Right atrium auricular region (tissue), 2 donors: Measurements from ENCODE around the gene DNAI2. TPM values are rescaled to one million over a fixed set of nuclear protein-coding genes. Genes with fewer than 3 reads are reported as not detected.
"Not testable (repeated sequence)": the region's sequence is repeated elsewhere in the genome, so short reads cannot be mapped to it uniquely, and the experiment has no call there.

Experiments
- DNase-seq: peaks from one replicate; pipeline ENCODE4 v3.0.0-alpha.2; 2019; ENCODE audit warnings: low spot score
- H3K27ac ChIP-seq, 2 donors: fragments of 200-600 bp; sonication (generic); 1 replicate in 1 of 2; 2 replicates in 1 of 2; pipeline ENCODE4 v1.5.1; 2016 to 2019
- H3K27me3 ChIP-seq, 2 donors: fragments of 200-600 bp; sonication (generic); one replicate each; pipeline versions ENCODE4 v1.5.1 to v1.6.0; 2017 to 2019
- H3K36me3 ChIP-seq: fragments of 200-600 bp; sonication (generic); one replicate; pipeline ENCODE4 v1.5.1; 2016
- H3K4me1 ChIP-seq, 2 donors: fragments of 200-600 bp; sonication (generic); one replicate each; pipeline versions ENCODE4 v1.5.1 to v1.6.0; 2017 to 2019
- H3K4me3 ChIP-seq, 2 donors: fragments of 200-600 bp; sonication (generic); 1 replicate in 1 of 2; 2 replicates in 1 of 2; pipeline ENCODE4 v1.5.1; 2017 to 2019; ENCODE audit warnings: mild to moderate bottlenecking in 1 of 2, moderate library complexity in 1 of 2
- H3K9me3 ChIP-seq, 2 donors: fragments of 200-600 bp; sonication (generic); one replicate each; pipeline ENCODE4 v1.5.1; 2019
- total RNA-seq, 2 donors: library from RNA; depleted of rRNA; stranded (reverse); fragments of >200 nt; gene quantifications; one replicate each; pipeline ENCODE4 v1.1.0, GENCODE V29; 2016
- TF ChIP-seq, protein P1 (sequence below), 2 donors: fragments of 200-600 bp; sonication (generic); IDR thresholded peaks; one replicate each; pipeline ENCODE4 v1.5.1; 2019; ENCODE audit warnings: antibody characterized with exemption in 2 of 2

Gene DNAI2
- total RNA-seq, 2 donors from 2014 or later, result not detected

DNA sequence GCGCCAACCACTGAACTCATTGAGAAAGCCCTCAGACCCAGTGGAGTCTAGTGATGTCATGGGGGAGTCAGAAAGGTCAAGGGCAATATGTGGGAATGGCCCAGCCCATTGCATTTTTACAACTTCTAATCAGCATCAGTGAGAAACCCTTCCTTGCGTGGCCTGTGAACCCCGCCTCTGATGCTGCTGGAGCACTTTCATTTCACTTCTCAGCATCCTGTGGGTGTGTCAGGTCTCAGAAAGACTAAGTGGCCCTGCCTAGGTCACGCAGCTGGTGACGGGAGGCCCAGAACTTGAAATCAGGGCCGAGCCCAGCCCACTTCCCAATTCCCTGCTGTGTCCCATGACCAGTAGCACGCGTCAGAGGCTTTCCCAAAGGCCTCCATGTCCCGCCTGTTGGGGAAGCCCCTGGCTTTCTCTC lies 6.1 kb downstream of the DNAI2 start:
- Histone ChIP-seq H3K4me1 (peaks cover 0 to 24% of the 10 kb centered on the region in 2 donors), H3K27ac (no peak overlapping the region), H3K36me3 (no peaks in the 10 kb centered on the region), H3K9me3 (no peaks in the 10 kb centered on the region), H3K4me3 (no peak overlapping the region), H3K27me3 (no peaks in the 10 kb centered on the region)
- TF ChIP-seq, protein P1, sequence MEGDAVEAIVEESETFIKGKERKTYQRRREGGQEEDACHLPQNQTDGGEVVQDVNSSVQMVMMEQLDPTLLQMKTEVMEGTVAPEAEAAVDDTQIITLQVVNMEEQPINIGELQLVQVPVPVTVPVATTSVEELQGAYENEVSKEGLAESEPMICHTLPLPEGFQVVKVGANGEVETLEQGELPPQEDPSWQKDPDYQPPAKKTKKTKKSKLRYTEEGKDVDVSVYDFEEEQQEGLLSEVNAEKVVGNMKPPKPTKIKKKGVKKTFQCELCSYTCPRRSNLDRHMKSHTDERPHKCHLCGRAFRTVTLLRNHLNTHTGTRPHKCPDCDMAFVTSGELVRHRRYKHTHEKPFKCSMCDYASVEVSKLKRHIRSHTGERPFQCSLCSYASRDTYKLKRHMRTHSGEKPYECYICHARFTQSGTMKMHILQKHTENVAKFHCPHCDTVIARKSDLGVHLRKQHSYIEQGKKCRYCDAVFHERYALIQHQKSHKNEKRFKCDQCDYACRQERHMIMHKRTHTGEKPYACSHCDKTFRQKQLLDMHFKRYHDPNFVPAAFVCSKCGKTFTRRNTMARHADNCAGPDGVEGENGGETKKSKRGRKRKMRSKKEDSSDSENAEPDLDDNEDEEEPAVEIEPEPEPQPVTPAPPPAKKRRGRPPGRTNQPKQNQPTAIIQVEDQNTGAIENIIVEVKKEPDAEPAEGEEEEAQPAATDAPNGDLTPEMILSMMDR (IDR thresholded peaks at IDR 0.05), result no peak
- DNase-seq, result no peak

DNA sequence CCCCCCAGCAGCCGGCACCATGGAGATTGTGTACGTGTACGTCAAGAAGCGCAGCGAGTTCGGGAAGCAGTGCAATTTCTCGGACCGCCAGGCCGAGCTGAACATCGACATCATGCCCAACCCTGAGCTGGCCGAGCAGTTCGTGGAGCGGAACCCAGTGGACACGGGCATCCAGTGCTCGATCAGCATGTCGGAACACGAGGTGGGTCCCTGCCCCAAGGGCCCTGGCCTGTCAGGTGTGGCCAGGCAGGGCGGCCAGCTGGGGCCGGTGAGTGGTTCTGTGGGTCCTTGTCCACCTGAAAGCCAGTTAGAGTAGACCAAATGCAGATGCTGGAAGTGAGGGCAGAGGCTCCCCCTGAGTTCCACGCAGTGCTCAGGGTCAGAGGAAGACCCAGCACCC lies 7.8 kb downstream of the DNAI2 start:
- Histone ChIP-seq H3K9me3 (no peaks in the 10 kb centered on the region), H3K4me1 (peaks cover 0 to 9% of the 10 kb centered on the region in 2 donors), H3K27ac (no peak overlapping the region), H3K27me3 (no peaks in the 10 kb centered on the region), H3K36me3 (no peaks in the 10 kb centered on the region), H3K4me3 (no peak overlapping the region)
- TF ChIP-seq, protein P1 (IDR thresholded peaks at IDR 0.05), result no peak
- DNase-seq, result no peak

DNA sequence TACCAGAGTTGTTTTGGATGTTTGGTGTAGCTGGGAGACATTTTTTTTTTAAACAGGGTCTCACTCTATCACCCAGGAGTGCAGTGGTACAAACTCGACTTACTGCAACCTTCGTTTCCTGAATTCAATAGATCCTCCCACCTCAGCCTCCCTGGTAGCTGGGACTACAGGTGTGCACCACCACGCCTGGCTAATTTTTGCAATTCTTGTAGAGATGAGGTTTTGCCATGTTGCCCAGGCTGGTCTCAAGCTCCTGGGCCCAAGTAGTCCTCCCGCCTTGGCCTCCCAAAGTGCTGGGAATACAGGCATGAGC lies 8.2 kb downstream of the DNAI2 start:
- DNase-seq, H3K4me3 ChIP-seq, H3K27ac ChIP-seq, H3K9me3 ChIP-seq, H3K4me1 ChIP-seq, H3K36me3 ChIP-seq, H3K27me3 ChIP-seq: not testable (repeated sequence)

DNA sequence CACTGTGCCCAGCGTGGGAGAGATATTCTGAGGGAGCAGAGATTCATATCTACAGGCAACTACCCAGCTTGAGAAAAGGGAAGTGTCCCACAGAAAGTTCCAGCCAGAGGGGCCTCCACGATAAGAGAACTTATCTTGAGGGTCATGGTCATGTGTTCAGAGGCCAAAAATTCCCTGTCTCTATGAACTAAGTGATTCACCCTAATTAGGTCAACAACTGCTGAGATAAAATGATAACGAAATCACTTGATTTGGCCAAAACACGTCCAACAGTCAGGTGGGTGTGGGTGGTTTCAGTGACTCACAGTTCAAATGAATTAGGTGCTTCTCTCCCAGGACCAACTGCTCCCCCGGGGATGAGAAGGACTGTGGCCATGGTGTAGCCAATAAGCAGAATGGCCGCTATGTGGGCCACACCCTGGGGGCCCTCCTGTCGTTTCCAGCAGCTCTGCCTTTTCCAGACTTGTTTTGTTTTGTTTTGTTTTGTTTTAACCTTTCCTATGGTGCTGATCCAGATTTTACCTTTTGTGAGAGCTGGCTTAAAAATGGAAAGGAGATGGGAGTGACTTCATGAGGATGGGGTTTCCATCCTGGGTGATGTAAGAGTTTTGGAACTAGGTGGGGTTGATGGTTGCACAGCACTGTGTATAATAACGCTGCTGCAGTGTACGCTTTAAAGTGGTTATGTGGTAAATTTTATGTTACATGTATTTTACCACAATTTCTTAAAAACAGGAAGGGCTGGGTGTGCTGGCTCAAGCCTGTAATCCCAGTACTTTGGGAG lies 8.7 kb downstream of the DNAI2 start:
- H3K4me1 ChIP-seq, result peaks cover 0 to 7% of the 10 kb centered on the region in 2 donors
- no peaks in the 10 kb centered on the region for H3K9me3 ChIP-seq
- H3K36me3 ChIP-seq, result no peaks in the 10 kb centered on the region
- H3K4me3 ChIP-seq, result no peak overlapping the region
- no peak overlapping the region for H3K27ac ChIP-seq
- TF ChIP-seq, protein P1 (IDR thresholded peaks at IDR 0.05), result no peak
- no peaks in the 10 kb centered on the region for H3K27me3 ChIP-seq
- no peak for DNase-seq

DNA sequence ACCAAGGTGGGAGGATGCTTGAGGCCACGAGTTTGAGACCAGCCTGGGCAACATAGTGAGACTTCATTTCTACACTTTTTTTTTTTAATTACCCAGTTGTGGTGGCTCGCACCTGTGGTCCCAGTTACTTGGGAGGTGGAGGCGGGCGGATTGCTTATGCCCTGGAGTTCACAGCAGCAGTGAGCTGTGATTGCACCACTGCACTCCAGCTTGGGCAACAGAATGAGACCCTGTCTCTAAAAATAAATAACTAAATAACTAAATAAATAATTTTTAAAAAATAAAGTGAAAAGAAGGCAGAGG lies 9.3 kb downstream of the DNAI2 start:
- no peak for DNase-seq

DNA sequence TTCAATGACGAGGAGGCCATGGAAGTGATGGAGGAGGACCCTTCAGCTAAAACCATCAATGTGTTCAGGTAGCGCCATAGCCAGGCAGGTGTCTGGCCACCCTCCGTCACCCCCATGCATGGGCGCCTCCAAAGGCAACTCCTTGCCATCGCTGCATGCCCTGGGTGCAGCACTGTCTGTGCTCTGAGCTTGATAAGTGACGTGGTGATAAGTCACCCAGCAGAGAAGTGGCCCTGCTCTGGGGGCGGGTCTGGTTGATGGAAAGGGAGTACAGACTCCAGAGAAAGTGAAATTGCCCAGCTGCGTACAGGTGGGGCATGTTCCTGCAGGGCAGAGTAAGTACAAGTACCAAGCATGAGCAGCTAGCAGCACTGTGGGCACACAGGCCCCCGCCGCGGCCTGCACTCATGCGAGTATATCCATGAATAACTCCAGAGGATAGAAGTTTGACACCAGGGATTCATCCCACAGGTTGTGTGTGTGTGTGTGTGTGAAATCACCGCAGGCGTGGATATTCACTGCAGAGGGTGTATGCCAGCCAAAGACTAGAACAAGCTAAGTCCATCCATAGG lies 13.1 kb downstream of the DNAI2 start:
- DNase-seq, result no peak
- H3K9me3 ChIP-seq, result no peaks in the 10 kb centered on the region
- TF ChIP-seq, protein P1 (IDR thresholded peaks at IDR 0.05), result no peak
- H3K4me3 ChIP-seq, result no peak overlapping the region
- H3K4me1 ChIP-seq, result peaks cover 0 to 27% of the 10 kb centered on the region in 2 donors
- H3K27ac ChIP-seq, result no peak overlapping the region
- H3K27me3 ChIP-seq, result no peaks in the 10 kb centered on the region
- H3K36me3 ChIP-seq, result no peaks in the 10 kb centered on the region

More for the DNA sequence above, 9.3 kb downstream of the DNAI2 start:
- no peaks in the 10 kb centered on the region for H3K27me3 ChIP-seq
- no peaks in the 10 kb centered on the region for H3K36me3 ChIP-seq
- H3K9me3 ChIP-seq, result no peaks in the 10 kb centered on the region
- TF ChIP-seq, protein P1 (IDR thresholded peaks at IDR 0.05), result no peak
- peaks cover 0 to 7% of the 10 kb centered on the region in 2 donors for H3K4me1 ChIP-seq
- no peak overlapping the region for H3K27ac ChIP-seq
- no peak overlapping the region for H3K4me3 ChIP-seq
